ENCODE measurements around the gene ASPSCR1. TPM values are rescaled to one million over a fixed set of nuclear protein-coding genes. Genes with fewer than 3 reads are reported as not detected.

Gene ASPSCR1
- total RNA-seq, 2 donors from 2014 or later: 20.6 to 41.3 TPM

DNA sequence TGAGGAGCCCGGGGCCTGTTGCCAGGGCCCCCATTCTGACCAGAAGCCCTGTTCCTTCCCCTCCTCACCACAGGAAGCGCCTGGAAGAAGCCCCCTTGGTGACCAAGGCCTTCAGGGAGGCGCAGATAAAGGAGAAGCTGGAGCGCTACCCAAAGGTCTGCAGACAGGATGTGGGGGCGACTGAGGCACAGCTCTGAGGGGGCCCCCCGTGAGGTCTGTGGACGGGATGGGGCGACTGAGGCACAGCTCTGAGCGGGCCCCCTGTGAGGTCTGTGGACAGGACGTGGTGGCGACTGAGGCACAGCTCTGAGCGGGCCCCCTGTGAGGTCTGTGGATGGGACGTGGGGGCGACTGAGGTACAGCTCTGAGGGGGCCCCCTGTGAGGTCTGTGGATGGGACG lies 32.0 kb downstream of the ASPSCR1 start:
- TF ChIP-seq, protein P1, sequence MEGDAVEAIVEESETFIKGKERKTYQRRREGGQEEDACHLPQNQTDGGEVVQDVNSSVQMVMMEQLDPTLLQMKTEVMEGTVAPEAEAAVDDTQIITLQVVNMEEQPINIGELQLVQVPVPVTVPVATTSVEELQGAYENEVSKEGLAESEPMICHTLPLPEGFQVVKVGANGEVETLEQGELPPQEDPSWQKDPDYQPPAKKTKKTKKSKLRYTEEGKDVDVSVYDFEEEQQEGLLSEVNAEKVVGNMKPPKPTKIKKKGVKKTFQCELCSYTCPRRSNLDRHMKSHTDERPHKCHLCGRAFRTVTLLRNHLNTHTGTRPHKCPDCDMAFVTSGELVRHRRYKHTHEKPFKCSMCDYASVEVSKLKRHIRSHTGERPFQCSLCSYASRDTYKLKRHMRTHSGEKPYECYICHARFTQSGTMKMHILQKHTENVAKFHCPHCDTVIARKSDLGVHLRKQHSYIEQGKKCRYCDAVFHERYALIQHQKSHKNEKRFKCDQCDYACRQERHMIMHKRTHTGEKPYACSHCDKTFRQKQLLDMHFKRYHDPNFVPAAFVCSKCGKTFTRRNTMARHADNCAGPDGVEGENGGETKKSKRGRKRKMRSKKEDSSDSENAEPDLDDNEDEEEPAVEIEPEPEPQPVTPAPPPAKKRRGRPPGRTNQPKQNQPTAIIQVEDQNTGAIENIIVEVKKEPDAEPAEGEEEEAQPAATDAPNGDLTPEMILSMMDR (IDR thresholded peaks at IDR 0.05): no peak

DNA sequence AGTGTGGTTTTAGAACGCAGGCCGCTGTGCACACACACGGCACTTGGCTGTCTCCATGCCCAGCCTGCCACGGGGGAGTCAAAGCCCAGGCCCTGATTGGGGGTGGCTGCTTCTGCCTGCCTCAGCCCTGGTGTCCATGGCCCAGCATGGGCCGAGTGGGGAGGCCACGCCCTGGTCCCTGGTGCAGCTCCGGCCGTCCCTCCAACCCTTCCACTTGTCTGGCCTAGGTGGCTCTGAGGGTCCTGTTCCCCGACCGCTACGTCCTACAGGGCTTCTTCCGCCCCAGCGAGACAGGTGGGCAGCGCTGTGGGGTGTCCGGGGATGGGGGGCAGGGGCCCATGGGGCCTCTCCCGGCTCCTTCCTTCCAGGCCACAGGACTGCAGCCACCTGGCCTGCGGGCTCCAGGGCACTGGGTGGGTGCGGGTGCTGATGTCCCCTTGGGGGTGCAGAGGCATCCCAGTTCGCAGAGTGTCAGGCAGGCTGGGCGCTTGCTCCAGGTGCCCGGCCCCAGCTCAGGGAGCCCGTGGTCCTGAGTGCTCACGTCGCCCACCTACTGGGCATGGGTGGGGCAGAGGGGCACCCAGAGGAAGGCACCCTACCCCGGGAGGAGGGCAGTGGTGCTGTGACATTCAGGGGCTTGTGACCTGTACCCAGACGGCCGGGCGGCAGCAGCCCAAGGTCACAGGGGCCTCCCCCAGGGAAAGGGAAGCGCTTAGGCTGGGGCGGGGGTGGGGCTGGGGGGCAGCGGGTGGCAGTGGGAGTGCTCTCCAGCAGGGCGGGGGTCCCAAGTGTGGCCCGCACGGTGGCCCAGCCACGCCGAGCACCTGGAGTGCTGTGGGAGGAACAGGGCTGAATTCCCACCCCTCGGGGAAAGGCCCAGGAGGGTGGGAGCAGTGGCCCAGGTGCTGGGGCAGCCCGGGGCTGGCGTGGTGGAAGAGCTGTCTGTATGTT lies 33.4 kb downstream of the ASPSCR1 start:
- Histone ChIP-seq H3K36me3 (no peaks in the 10 kb centered on the region), H3K4me3 (no peak overlapping the region), H3K27me3 (replicated peaks; ENCODE audit: insufficient read depth) (no peaks in the 10 kb centered on the region), H3K27ac (no peak overlapping the region), H3K9me3 (no peaks in the 10 kb centered on the region), H3K4me1 (ENCODE audit: control insufficient read depth in 1 of 2, low read depth in 2 of 2) (peaks cover 15 to 45% of the 10 kb centered on the region in 2 donors)
- TF ChIP-seq, protein P1 (IDR thresholded peaks at IDR 0.05): no peak
- ATAC-seq (ENCODE audit: insufficient number of reproducible peaks, low FRiP score, low read depth) (no peak), DNase-seq (ENCODE audit: low spot score) (no peak)

More for the DNA sequence above, 32.0 kb downstream of the ASPSCR1 start:
- Histone ChIP-seq H3K27ac (no peak overlapping the region), H3K4me1 (ENCODE audit: control insufficient read depth in 1 of 2, low read depth in 2 of 2) (peaks cover 17 to 60% of the 10 kb centered on the region in 2 donors), H3K9me3 (no peaks in the 10 kb centered on the region), H3K27me3 (replicated peaks; ENCODE audit: insufficient read depth) (no peaks in the 10 kb centered on the region), H3K36me3 (no peaks in the 10 kb centered on the region), H3K4me3 (no peak overlapping the region)
- ATAC-seq (ENCODE audit: insufficient number of reproducible peaks, low FRiP score, low read depth) (no peak), DNase-seq (ENCODE audit: low spot score) (no peak)

DNA sequence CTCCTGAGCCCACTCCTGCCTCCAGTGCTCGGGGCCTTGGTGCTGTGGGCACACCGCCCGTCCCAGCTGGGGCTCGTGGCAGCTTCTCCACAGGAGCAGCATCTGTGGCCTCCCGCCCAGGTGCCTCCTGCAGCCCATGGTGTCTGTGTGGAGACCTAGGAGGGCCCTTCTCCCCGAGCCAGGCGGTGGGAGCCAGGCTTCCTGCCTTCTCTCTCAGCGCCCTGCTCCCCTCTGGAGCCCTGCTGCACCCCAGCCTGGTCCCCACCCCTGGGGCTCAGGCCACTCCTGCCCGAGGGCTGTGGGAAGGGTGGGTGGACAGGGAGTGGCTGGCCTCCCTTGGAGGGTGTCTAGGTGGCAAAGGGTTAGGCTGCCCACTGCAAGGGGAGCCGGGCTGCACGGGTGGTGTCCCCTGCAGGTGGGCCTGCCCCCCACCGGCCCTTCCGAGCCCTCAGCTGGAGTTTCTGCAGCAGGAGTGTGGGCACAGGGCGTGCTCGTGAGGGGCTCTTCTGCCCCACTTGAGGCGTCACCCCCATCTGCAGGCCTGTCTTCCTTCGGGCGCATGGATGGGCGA lies 34.3 kb downstream of the ASPSCR1 start:
- ATAC-seq (ENCODE audit: insufficient number of reproducible peaks, low FRiP score, low read depth) (no peak), DNase-seq (ENCODE audit: low spot score) (no peak)
- no peaks in the 10 kb centered on the region for H3K27me3 ChIP-seq (replicated peaks; ENCODE audit: insufficient read depth)
- H3K27ac ChIP-seq: peak overlapping the region in 1 of 2 donors; percentile 72
- H3K4me1 ChIP-seq (ENCODE audit: control insufficient read depth in 1 of 2, low read depth in 2 of 2): peaks cover 7 to 37% of the 10 kb centered on the region in 2 donors
- H3K4me3 ChIP-seq: no peak overlapping the region
- H3K9me3 ChIP-seq: no peaks in the 10 kb centered on the region
- H3K36me3 ChIP-seq: no peaks in the 10 kb centered on the region
- TF ChIP-seq, protein P1 (IDR thresholded peaks at IDR 0.05): no peak

DNA sequence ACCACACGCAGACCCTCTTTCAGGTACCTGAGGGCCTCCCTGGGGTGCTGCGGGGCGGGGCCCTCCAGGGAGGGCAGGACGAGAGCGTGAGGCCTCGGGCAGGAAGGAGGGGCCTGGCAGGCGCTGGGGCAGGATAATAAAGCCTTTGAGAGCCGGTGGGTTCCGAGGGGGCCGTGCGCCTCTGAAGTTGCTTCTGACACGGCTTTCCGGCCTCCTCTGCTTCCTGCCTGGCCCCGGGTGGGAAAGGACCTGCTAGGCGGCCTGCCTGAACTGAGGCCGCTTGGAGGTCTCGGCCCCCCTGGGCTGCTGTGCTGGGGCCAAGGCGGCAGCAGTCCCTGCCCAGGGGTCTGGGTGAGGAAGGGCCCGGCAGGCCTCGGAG lies 34.8 kb downstream of the ASPSCR1 start:
- peak overlapping the region; percentile 72 to 75 for H3K27ac ChIP-seq
- no peak for ATAC-seq (ENCODE audit: insufficient number of reproducible peaks, low FRiP score, low read depth)
- TF ChIP-seq, protein P1 (IDR thresholded peaks at IDR 0.05): no peak
- no peaks in the 10 kb centered on the region for H3K9me3 ChIP-seq
- H3K36me3 ChIP-seq: no peaks in the 10 kb centered on the region
- no peak for DNase-seq (ENCODE audit: low spot score)
- H3K4me3 ChIP-seq: no peak overlapping the region
- peaks cover 3 to 31% of the 10 kb centered on the region in 2 donors for H3K4me1 ChIP-seq (ENCODE audit: control insufficient read depth in 1 of 2, low read depth in 2 of 2)
- no peaks in the 10 kb centered on the region for H3K27me3 ChIP-seq (replicated peaks; ENCODE audit: insufficient read depth)

DNA sequence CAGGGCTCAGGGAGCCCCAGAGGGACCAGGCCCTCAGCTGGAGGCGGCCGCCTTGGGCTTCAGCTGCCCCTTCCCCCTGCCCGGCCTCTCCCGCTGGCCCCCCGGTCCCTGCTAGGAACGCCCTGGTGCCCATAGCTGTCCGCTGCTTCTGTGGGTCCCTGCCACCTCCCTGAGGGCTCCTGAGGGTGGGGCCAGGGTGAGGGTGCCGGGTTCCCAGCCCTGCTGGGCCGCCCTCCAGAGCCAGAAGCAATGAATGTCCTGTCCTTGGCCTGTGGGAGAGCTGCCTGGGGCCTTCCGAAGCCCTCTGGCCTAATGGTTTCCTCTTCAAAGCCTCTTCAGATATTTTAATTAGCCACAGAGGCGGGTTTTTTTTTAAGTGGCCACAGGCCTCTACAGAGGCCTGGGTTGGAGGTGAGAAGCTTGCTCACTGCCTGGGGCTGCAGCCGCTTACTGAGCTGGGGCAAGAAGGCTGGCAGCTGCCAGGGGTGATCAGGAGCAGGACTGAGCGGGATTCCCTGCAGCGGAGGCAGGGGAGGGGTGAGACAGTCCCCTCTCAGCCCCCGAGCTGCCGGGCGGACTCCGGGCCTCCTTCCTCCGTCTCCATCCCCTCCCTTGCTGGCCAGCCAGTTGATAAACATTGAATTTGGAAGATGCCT lies 35.3 kb downstream of the ASPSCR1 start:
- ATAC-seq (ENCODE audit: insufficient number of reproducible peaks, low FRiP score, low read depth): peak; percentile 54
- TF ChIP-seq, protein P1 (IDR thresholded peaks at IDR 0.05): no peak
- no peaks in the 10 kb centered on the region for H3K27me3 ChIP-seq (replicated peaks; ENCODE audit: insufficient read depth)
- peak overlapping the region; percentile 47 for H3K4me3 ChIP-seq
- no peak for DNase-seq (ENCODE audit: low spot score)
- H3K27ac ChIP-seq: peak overlapping the region; percentile 72 to 75
- no peaks in the 10 kb centered on the region for H3K9me3 ChIP-seq
- H3K36me3 ChIP-seq: no peaks in the 10 kb centered on the region
- H3K4me1 ChIP-seq (ENCODE audit: control insufficient read depth in 1 of 2, low read depth in 2 of 2): peaks cover 3 to 26% of the 10 kb centered on the region in 2 donors

Data from thoracic aorta (tissue), 2 donors.